GM19193 (cell line): Measurements from ENCODE around the gene PDE8A.
A peak's percentile ranks its signal among the peaks of the same experiment; 100 is the strongest.

Experiments used
- POLR2A ChIP-seq: IDR thresholded peaks from 4 replicates; pipeline ENCODE4 v1.6.1; 2011; ENCODE audit not compliant: insufficient read depth, insufficient read length; ENCODE audit errors: extremely low read depth

The PDE8A gene

GRCh38 chr15:84980196-84981053 is 1.2 kb upstream of the PDE8A start:
- TF ChIP-seq POLR2A = peak; percentile 61

DNA sequence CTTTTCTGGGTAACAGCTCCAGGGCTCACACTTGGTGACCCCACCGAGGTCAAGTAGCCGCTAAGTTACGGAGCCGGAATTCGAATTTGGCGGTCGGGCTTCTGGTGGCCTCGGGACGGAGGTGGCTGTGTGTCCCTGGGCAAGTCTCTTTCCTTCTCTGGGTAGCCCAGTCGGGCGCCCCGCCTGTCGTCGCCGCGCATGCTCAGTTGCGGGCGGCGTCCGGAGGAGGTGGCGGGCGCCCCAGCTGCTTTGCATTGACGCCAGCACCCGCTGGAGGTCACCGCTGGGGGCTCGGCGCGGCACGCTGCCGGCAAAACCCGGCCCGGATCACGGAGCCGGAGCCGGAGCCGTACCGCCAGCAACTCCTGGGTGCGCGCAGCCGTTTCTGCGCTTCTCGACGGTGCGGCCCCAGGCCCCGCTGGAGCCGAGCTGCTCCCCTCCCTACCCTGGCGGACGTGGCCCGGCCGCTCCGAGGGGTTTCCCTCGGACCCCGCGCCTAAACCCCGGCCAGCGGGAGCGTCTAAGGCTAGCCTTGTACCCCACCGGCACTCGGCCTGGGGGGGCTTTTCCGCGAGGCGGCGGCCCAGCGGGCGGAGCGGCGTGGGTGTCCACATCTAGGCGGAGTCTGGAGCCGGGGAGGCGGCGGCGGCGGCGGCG is 474 bp upstream of the PDE8A start:
- peak; percentile 52 for TF ChIP-seq POLR2A

DNA sequence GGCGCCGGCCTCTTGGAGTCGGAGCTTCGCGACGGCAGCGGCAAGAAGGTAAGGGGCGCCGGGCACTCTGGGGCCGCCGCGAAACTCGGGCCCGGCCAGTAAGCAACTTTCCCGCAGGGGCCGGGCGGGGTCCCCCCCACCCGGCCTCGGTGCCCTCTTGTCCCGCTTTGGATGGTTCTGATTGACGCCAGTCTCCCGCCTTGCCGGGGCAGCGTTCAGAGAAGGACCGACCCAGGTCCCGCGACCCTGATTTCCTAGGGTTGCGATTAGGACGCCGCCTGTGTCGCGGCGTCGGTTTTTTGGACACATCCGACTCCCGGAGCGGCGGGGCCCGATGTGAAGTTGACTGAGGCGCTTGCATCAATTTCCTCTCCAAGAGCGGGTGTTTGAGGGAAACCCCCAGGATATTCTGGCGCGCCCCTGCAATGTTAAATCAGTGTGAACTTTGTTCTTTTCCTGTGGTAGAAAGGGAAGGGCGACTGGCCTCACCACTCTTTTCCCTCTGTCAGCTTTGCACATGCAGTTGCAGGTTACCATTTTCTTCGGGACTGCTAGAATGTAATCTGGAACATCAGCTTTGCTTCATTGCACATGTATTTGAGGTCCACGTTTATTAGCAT is 755 bp downstream of the PDE8A start:
- peak; percentile 75 for TF ChIP-seq POLR2A

DNA sequence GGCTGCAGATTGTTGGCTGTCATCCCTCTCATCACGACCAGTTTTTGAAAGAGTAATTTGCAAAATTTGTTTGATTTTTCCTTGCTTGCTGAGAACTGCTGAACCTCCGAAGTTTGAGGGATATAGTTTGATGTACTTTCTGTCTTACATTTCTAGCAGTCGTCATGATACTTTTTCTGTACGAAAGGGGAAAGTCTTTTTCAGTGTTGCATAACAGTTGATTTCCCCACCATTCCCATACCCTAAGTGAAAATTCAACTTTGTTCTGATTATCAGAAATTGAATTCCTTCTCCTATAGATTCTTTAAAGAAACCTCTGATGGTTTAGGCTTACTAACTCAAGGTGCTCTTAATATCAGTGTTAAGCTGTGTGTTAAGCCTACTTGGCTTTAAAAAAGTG is 1.6 kb downstream of the PDE8A start:
- no peak for TF ChIP-seq POLR2A

- TF ChIP-seq POLR2A = no peak
Observed at GRCh38 chr15:84983711-84984110, 2.1 kb downstream of the PDE8A start.

DNA sequence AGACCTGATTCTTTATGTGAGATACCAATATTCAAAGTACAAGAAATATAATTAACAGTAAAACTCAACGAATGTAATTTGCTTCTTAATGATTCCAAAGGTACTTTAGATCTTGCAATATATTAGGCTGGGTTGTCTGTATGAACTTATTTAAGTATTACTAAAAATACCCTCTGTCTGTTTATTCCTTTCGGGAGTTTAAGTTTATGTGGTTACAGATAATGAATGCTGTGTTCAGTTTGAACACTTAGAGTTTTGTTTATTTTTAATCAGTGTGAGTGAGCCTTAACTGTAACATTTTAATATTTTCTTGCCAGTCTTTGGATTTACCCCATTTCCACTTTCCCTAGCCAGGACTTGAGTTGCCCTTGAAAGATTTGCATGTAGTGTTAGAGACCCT is 3.5 kb downstream of the PDE8A start:
- TF ChIP-seq POLR2A = no peak

DNA sequence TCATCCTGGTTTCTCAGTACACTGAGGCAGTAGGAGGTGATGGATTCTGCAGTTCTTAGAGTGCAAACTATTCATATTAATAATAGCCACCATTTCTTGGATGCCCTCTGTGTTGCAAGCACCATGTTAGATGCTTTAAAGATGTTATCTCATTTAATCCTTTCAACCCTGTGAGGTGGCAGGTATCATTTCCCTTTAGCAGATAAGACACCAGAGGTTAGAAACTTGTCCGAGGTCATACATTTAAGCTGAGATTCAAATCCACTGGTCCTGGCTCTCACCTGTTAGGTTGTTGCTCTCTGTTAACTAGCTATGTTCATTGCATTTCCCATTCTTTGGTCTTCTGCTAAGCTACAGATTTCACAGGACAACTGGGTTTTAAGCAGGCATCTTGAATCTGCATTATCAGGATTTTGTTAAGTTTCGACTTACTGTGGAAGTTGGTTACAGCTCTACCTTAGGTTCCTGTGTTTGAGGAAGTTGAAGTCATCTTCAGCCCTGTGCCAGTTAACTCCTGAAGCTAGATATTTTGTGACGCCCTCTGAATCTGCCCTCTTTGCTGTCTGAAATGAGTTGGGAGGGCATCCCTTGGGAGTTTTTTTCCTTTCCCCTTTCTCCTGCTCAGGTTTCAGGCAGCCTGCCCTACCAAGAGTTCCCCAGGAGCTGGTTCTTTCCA is 6.4 kb downstream of the PDE8A start:
- no peak for TF ChIP-seq POLR2A

DNA sequence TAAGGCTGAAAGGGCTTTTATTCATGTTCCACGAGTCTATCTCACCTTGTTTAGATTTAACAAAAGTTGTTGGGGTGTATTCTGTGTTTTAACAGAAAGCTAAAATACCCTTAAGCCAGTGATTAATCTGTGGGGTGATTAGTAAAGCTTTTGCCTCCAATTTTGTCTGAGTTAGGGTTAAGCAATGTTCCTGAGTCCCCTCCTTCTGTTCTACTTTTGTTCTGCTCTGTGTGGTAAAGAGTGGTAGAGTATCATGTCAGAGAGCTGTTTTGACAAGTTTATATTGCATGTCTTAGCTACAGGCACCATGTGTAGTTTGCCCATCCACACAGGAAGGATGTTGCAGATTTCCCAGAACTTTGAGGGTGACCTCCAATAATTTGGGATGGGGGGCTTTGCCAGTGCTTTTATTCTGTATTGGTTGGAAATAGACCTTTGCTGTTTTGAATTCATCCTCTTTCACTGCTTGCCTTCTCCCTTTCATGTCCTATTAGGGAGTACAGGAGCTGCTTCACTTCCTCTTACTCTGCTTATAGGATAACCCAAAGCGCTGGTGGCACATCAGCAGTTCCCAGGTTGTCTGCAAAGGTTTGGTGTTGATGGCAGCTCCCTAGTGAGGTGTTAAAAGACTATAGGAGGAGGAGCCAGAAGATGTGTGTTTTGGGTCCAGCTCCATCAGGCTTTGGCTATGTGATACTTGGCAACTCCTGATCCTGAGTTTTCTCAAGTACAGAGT is 7.4 kb downstream of the PDE8A start:
- TF ChIP-seq POLR2A = no peak

DNA sequence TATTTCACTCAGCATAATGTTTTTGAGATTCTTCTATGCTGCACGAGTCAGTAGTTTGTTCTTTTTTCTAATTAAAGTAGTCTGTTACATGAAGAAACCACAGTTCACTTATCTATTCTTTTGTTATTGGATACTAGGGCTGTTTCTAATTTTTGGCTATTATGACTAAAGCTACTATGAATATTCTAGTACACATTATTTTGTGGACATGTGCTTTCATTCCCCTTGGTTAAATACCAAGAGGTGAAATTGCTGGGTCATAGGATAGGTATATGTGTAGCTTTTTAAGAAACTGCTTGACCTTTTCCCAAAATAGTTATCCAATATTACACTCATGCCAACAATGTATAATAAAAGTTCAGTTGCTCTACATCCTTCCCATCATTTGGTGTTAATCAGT is 8.9 kb downstream of the PDE8A start:
- TF ChIP-seq POLR2A = no peak

GRCh38 chr15:84991014-84991712 is 9.5 kb downstream of the PDE8A start:
- no peak for TF ChIP-seq POLR2A

- TF ChIP-seq POLR2A = no peak
Observed at GRCh38 chr15:84992157-84992944, 10.7 kb downstream of the PDE8A start.

DNA sequence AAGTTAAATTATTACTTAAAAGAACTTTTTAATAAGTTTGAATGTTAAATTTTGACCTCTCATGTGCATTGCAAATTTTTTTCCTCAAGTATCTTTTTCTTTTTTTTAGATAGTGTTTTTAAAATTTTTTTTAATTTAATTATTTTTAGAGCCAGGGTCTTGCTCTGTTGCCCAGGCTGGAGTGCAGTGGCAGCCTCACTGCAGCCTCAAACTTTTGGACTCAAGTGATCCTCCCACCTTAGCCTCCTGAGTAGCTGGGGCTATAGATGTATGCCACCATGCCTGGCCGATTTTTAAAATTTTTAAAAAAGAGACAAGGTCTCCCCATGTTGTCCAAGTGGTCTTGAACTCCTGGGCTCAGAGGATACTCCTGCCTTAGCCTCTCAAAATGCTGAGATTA is 14.4 kb downstream of the PDE8A start:
- no peak for TF ChIP-seq POLR2A

- TF ChIP-seq POLR2A = no peak
Observed at GRCh38 chr15:85000189-85000864, 18.7 kb downstream of the PDE8A start.

DNA sequence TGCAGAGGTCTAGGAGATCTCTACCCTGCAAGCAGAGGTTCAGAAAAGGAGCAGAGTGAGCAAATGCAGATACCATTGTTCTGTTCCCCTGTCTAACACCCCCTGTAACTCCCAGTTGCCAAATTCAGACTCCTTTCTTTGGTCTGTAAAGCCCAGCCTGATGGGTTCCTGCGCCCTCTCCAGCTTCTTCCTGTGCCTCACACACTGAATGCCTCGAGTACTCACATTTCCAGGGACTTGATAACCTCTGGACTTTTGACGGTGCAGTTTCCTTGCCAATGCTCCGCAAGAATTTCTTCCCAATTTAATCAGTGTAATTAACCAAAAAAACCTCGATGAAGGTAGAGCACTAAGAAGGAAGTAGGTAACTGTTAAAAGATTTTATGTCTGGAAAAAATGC is 19.3 kb downstream of the PDE8A start:
- TF ChIP-seq POLR2A = no peak
